ENCODE results near the gene INPPL1. TPM values are rescaled to one million over a fixed set of nuclear protein-coding genes. Genes with fewer than 3 reads are reported as not detected.
A peak's percentile ranks its signal among the peaks of the same experiment; 100 is the strongest.

INPPL1 gene
- total and polyA plus RNA-seq, 12 donors: 50.1 to 146 (median 107) TPM

DNA sequence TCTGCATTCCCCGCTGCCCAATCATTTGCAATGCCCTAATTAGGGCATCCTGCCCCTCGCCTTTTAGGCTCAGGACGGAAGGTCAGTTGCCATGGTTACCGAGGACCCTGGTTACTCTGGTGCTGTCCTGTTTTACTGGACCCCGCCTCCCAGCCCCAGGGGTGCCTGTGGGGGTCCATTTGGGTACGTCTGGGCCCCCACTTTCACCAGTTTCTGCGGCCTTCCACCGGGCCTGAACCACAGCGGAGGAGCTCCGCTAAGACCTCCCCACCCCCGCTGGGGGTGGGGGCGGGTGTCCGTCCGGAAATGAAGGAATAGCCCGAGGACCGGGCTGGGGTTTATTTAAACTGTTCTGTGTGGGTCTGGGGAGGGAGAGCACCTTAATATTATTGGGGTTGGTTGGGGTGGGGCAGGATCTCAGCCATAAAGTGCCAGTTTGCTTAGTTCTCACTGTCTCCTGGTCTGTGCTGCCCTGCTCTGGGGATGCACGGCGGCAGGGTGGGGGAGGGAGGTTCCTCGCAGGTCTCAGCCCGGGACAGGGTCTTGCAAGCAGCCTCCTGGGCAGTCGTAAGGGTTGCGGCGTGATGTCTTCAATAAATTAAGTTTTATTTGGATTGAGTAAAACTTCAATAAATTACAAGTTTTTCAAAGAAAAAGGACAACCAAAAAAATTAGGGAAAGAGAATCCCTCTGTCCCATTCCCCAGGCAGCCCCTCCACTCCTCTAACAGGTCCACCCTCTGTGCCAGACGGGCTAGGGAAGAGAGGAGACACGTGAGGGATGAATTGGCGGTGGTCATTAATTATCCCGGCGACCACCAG lies 14.1 kb downstream of the INPPL1 start:
- DNase-seq (peak in 1 of 2 donors; percentile 6), ATAC-seq (peak in 3 of 8 donors; percentile 4 to 15 (median 13))
- Histone ChIP-seq H3K4me3 (peak overlapping the region in 3 of 10 donors; percentile 48 to 53 (median 51)), H3K27me3 (peaks cover 4 to 53% (median 35%) of the 10 kb centered on the region in 7 donors), H3K4me1 (peaks cover 10 to 62% (median 30%) of the 10 kb centered on the region in 9 donors), H3K36me3 (peaks cover 0 to 49% (median 34%) of the 10 kb centered on the region in 9 donors), H3K27ac (peak overlapping the region in 5 of 10 donors; percentile 11 to 64 (median 49)), H3K9me3 (no peaks in the 10 kb centered on the region)
- TF ChIP-seq, protein P1, sequence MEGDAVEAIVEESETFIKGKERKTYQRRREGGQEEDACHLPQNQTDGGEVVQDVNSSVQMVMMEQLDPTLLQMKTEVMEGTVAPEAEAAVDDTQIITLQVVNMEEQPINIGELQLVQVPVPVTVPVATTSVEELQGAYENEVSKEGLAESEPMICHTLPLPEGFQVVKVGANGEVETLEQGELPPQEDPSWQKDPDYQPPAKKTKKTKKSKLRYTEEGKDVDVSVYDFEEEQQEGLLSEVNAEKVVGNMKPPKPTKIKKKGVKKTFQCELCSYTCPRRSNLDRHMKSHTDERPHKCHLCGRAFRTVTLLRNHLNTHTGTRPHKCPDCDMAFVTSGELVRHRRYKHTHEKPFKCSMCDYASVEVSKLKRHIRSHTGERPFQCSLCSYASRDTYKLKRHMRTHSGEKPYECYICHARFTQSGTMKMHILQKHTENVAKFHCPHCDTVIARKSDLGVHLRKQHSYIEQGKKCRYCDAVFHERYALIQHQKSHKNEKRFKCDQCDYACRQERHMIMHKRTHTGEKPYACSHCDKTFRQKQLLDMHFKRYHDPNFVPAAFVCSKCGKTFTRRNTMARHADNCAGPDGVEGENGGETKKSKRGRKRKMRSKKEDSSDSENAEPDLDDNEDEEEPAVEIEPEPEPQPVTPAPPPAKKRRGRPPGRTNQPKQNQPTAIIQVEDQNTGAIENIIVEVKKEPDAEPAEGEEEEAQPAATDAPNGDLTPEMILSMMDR (IDR thresholded peaks at IDR 0.05): peak in 2 of 9 donors; percentile 1 to 20
- 70 to 72% methylated on average over 28 of the region's 28 CpGs for WGBS, 2 donors
- intact Hi-C loops (cut with DNase I): loop anchor here in 3 of 10 donors (5.0 to 10.0 kb wide), 3 partner anchors 176 to 224 kb away; partner anchors contain the start of gene CLPB (in 1 of the 3)

DNA sequence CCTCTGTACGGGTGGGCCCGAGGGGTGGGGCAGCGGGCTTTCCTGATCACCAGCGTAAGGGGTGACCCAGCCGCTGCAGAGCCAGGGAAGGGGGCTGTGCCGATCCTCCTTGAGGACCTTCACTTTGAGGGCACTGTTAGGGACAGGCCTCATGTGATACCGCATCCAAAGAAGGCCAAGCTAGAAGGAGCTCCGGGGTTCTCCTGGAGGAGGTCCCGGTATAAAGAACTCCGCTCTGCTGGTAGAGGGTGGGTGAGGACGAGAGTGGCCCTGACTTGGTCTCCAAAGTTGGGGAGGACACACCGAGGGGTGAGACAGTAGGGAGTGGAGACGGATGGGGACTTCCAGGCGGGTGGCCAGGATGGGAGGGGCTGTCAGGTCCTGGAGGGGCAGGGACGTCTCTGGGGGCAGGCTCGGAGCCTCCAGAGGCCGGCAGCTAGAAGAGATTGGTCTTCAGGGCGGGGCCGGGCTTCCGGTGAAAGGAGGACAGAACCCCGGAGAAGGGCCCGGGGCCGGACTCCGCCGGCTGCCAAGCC lies 14.8 kb downstream of the INPPL1 start:
- peak overlapping the region in 9 of 10 donors; percentile 23 to 53 (median 48) for H3K4me3 ChIP-seq
- ATAC-seq (peak; percentile 23 to 55 (median 48)), DNase-seq (peak; percentile 73 to 80)
- peaks cover 10 to 68% (median 35%) of the 10 kb centered on the region in 9 donors for H3K4me1 ChIP-seq
- H3K27ac ChIP-seq: peak overlapping the region in 8 of 10 donors; percentile 11 to 65 (median 51)
- peaks cover 0 to 43% (median 30%) of the 10 kb centered on the region in 9 donors for H3K36me3 ChIP-seq
- TF ChIP-seq, protein P1 (IDR thresholded peaks at IDR 0.05): no peak
- H3K27me3 ChIP-seq: peaks cover 11 to 60% (median 41%) of the 10 kb centered on the region in 7 donors
- intact Hi-C loops (cut with DNase I): loop anchor here in 3 of 10 donors (5.0 to 10.0 kb wide), 3 partner anchors 175 to 225 kb away; partner anchors contain the start of gene CLPB (in 1 of the 3)
- 9 to 14% methylated on average over 25 of the region's 25 CpGs for WGBS, 2 donors
- no peaks in the 10 kb centered on the region for H3K9me3 ChIP-seq

DNA sequence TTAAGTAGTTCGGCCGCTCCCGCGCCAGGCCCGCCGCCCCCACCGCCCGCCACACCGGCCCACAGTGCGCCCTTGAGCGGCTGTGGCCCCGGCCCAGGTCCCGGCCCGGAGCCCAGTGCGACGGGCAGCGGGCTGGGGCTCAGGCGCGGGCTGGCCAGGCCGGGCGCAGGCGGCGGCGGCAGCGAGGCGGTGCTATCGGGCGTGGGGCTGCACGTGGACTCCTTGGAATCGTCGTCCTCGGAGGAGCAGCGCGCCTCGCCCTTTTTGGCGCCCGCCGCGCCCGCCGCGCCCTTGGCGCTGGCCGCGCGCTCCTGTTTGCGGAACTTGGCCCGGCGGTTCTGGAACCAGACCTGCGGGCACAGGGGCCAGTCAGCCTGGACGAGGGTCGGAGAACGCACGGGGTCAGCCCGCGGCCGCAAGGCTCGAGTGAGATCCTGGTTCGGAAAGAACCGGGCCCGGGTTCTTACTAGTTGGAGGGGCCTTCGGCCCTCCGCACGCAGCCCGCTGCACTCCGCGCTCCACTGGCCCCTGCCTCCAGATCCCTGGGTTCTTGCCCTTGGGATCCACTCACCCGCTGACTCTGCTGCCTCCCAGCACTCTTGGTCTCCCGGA lies 15.4 kb downstream of the INPPL1 start:
- Histone ChIP-seq H3K4me3 (peak overlapping the region in 9 of 10 donors; percentile 23 to 53 (median 48)), H3K27ac (peak overlapping the region in 8 of 10 donors; percentile 11 to 65 (median 51)), H3K4me1 (peaks cover 10 to 73% (median 37%) of the 10 kb centered on the region in 9 donors), H3K9me3 (no peaks in the 10 kb centered on the region), H3K27me3 (peaks cover 13 to 66% (median 47%) of the 10 kb centered on the region in 7 donors), H3K36me3 (peaks cover 0 to 37% (median 27%) of the 10 kb centered on the region in 9 donors)
- WGBS, 2 donors: 0 to 1% methylated on average over 69 of the region's 69 CpGs
- peak in 7 of 8 donors; percentile 8 to 66 (median 52) for ATAC-seq
- TF ChIP-seq, protein P1 (IDR thresholded peaks at IDR 0.05): peak in 4 of 9 donors; percentile 12 to 39 (median 20)
- DNase-seq: peak; percentile 26 to 70
- intact Hi-C loops (cut with DNase I): loop anchor here in 4 of 10 donors (5.0 to 10.0 kb wide), 4 partner anchors 172 to 225 kb away; partner anchors contain the start of gene CLPB (in 1 of the 4)
